BJ (cell line): Measurements from ENCODE around the gene TBL1XR1. TPM values are rescaled to one million over a fixed set of nuclear protein-coding genes. Genes with fewer than 3 reads are reported as not detected.
"Not testable (repeated sequence)": the region's sequence is repeated elsewhere in the genome, so short reads cannot be mapped to it uniquely, and the experiment has no call there.

Experiments
- CTCF ChIA-PET: fragments of 350-600 bp; formaldehyde crosslinking; extraction: SDS; loops from one replicate; lab custom pipeline; 2021; ENCODE audit warnings: antibody characterized with exemption, inconsistent platforms; lab: Yijun Ruan, JAX
- POLR2A ChIA-PET: fragments of 300-600 bp; sonication (Branson Sonifier 250); formaldehyde crosslinking; extraction: SDS; loops from one replicate; lab custom pipeline; 2021; ENCODE audit warnings: antibody characterized with exemption; lab: Charles Lee
- DNase-seq: peaks from one replicate; pipeline ENCODE4 v3.0.0-alpha.2; 2011; ENCODE audit warnings: low read depth
- H3K27me3 ChIP-seq: 2 replicates; pipeline ENCODE4 v1.6.0; 2011; ENCODE audit warnings: low read length; ENCODE audit not compliant: control insufficient read depth, insufficient read depth
- H3K36me3 ChIP-seq: 2 replicates; pipeline ENCODE4 v1.5.1; 2011; ENCODE audit warnings: low read length; ENCODE audit not compliant: control insufficient read depth, insufficient read depth
- H3K4me3 ChIP-seq: 2 replicates; pipeline ENCODE4 v1.5.1; 2011; ENCODE audit warnings: low read depth, mild to moderate bottlenecking, control low read depth, low read length
- CTCF ChIP-seq: IDR thresholded peaks from 2 replicates; pipeline ENCODE4 v1.5.1; 2011; ENCODE audit warnings: low read depth, mild to moderate bottlenecking, control low read depth, inconsistent platforms, low read length, moderate library complexity; ENCODE audit not compliant: insufficient read depth
- polyA plus RNA-seq: library from polyadenylated mRNA; depleted of rRNA; stranded (reverse); fragments of >200 nt; gene quantifications from 2 replicates; pipeline ENCODE4 v1.2.3, GENCODE V29; 2011

Gene TBL1XR1
- polyA plus RNA-seq, 1 experiment, result 95.4 TPM

GRCh38 chr3:177195242-177195991 lies 1.9 kb downstream of the TBL1XR1 start:
- no peak for DNase-seq
- no peaks in the 10 kb centered on the region for H3K36me3 ChIP-seq
- ChIA-PET POLR2A (no interaction called here), CTCF (interaction anchor here (0.9 kb wide), 1 partner anchor 142 kb away, joined by 3 read pairs; no protein-coding TSS in a partner anchor)
- TF ChIP-seq CTCF, result no peak
- H3K4me3 ChIP-seq, result peak overlapping the region; percentile 92
- H3K27me3 ChIP-seq, result no peaks in the 10 kb centered on the region

GRCh38 chr3:177194299-177194698 lies 3.0 kb downstream of the TBL1XR1 start:
- CTCF ChIA-PET, result no interaction called here
- POLR2A ChIA-PET, result no interaction called here
- TF ChIP-seq CTCF, result no peak
- Histone ChIP-seq H3K4me3 (no peak overlapping the region), H3K27me3 (no peaks in the 10 kb centered on the region), H3K36me3 (no peaks in the 10 kb centered on the region)
- DNase-seq, result no peak

GRCh38 chr3:177193688-177194268 lies 3.5 kb downstream of the TBL1XR1 start:
- DNase-seq, result no peak
- TF ChIP-seq CTCF, result no peak
- ChIA-PET POLR2A (no interaction called here), CTCF (interaction anchor here (1.3 to 1.5 kb wide), 2 partner anchors 25 to 167 kb away, joined by 3 to 4 read pairs; no protein-coding TSS in a partner anchor)
- H3K27me3 ChIP-seq, result no peaks in the 10 kb centered on the region
- H3K4me3 ChIP-seq, result no peak overlapping the region
- H3K36me3 ChIP-seq, result no peaks in the 10 kb centered on the region

GRCh38 chr3:177193275-177193674 lies 4.0 kb downstream of the TBL1XR1 start:
- H3K4me3 ChIP-seq, H3K27me3 ChIP-seq, H3K36me3 ChIP-seq, DNase-seq, POLR2A ChIA-PET: not testable (repeated sequence)
- CTCF ChIA-PET, result interaction anchor here (1.3 to 1.5 kb wide), 2 partner anchors 24 to 167 kb away, joined by 3 to 4 read pairs; no protein-coding TSS in a partner anchor

- H3K36me3 ChIP-seq, result no peaks in the 10 kb centered on the region
- CTCF ChIA-PET, result no interaction called here
- no peak overlapping the region for H3K4me3 ChIP-seq
- POLR2A ChIA-PET, result no interaction called here
- TF ChIP-seq CTCF, result no peak
- DNase-seq, result peak; percentile 19
- no peaks in the 10 kb centered on the region for H3K27me3 ChIP-seq
These were observed 6.3 kb downstream of the TBL1XR1 start for GRCh38 chr3:177190756-177191681.

- POLR2A ChIA-PET, CTCF ChIA-PET, DNase-seq, H3K4me3 ChIP-seq, H3K36me3 ChIP-seq, H3K27me3 ChIP-seq: not testable (repeated sequence)
These were observed 7.1 kb downstream of the TBL1XR1 start for GRCh38 chr3:177190184-177190583.

GRCh38 chr3:177188325-177188724 lies 9.0 kb downstream of the TBL1XR1 start:
- POLR2A ChIA-PET, H3K36me3 ChIP-seq, DNase-seq, CTCF ChIA-PET, H3K4me3 ChIP-seq, H3K27me3 ChIP-seq: not testable (repeated sequence)
